A549 treated with AZD9567 at 1 μM for 4 hours (cell line): ENCODE data around the gene VCX2. TPM values are rescaled to one million over a fixed set of nuclear protein-coding genes. Genes with fewer than 3 reads are reported as not detected.

Experiments used
- total RNA-seq: library from RNA; stranded (reverse); fragments of 200-300 nt; extraction: Qiagen RNA extraction; gene quantifications from 5 replicates; pipeline ENCODE4 v1.2.3, GENCODE V29; 2022; ENCODE audit not compliant: insufficient read depth

The VCX2 gene
- not detected in 5 replicates for total RNA-seq

GRCh38 chrX:8171169-8171568 lies at the start of gene VCX2:
Gene VCX2, minus strand, starts transcription at chrX:8171267. Its CDS starts 624 bp downstream, at chrX:8170643.

Other genes with a start within 250 kb of the VCX2 start
- gene PNPLA4, start 243.9 kb downstream of the VCX2 start, total RNA-seq: 10.8 to 12.9 TPM (median 11.0 TPM) in 5 replicates